GM06990 (cell line): Measurements from ENCODE around the gene TMX3.

Experiments
- DNase-seq: peaks from one replicate; pipeline ENCODE4 v3.0.0-alpha.2; 2011; ENCODE audit not compliant: insufficient read length; ENCODE audit errors: extremely low read depth
- H3K27me3 ChIP-seq: replicated peaks from 2 replicates; pipeline ENCODE4 v1.6.0; 2011; ENCODE audit warnings: low read length; ENCODE audit not compliant: control insufficient read depth, insufficient read depth
- H3K36me3 ChIP-seq: 2 replicates; pipeline ENCODE4 v1.5.1; 2011; ENCODE audit warnings: low read length; ENCODE audit not compliant: control insufficient read depth, insufficient read depth
- H3K4me3 ChIP-seq: replicated peaks from 2 replicates; pipeline ENCODE4 v1.5.1; 2011; ENCODE audit warnings: low read depth, mild to moderate bottlenecking, control low read depth, low read length
- CTCF ChIP-seq: IDR thresholded peaks from 2 replicates; pipeline ENCODE4 v1.5.1; 2011; ENCODE audit warnings: low read length, control low read depth, mild to moderate bottlenecking, inconsistent platforms; ENCODE audit not compliant: insufficient read depth, poor library complexity, severe bottlenecking

TMX3 gene, protein sequence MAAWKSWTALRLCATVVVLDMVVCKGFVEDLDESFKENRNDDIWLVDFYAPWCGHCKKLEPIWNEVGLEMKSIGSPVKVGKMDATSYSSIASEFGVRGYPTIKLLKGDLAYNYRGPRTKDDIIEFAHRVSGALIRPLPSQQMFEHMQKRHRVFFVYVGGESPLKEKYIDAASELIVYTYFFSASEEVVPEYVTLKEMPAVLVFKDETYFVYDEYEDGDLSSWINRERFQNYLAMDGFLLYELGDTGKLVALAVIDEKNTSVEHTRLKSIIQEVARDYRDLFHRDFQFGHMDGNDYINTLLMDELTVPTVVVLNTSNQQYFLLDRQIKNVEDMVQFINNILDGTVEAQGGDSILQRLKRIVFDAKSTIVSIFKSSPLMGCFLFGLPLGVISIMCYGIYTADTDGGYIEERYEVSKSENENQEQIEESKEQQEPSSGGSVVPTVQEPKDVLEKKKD

GRCh38 chr18:68714712-68715496 is at the start of gene TMX3:
TSS of gene TMX3 (minus strand) at chr18:68715108. CDS start at chr18:68714981, 127 bp downstream.
- TF ChIP-seq CTCF: no peak
- H3K36me3 ChIP-seq: peaks cover 1% of the 10 kb centered on the region; the same call in 1 of the 2 replicates
- no peaks in the 10 kb centered on the region for H3K27me3 ChIP-seq
- peak; percentile 95 for DNase-seq
- peak within 1 kb of the TSS; percentile 83 for H3K4me3 ChIP-seq

DNA sequence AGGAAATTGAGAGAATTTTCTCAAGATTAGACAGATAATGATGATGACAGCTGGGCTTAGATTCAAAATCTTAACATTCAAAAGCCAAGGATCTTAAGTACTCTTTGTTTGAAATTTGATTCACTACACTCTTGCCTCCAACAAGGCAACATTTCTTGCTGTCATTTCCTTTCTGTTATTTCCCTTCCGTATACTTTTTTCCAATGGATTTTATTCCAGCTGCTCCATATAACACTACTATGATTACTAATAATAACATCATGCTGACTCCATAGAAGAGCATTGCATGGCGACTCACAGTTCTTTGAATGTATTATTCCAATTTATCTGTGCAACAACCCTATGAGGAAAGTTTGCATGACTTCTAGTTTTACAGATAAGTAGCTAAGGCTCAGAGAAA is 49.1 kb upstream of the TMX3 start:
- Histone ChIP-seq H3K4me3 (no peak overlapping the region), H3K27me3 (no peaks in the 10 kb centered on the region), H3K36me3 (no peaks in the 10 kb centered on the region)
- DNase-seq: no peak
- no peak for TF ChIP-seq CTCF

DNA sequence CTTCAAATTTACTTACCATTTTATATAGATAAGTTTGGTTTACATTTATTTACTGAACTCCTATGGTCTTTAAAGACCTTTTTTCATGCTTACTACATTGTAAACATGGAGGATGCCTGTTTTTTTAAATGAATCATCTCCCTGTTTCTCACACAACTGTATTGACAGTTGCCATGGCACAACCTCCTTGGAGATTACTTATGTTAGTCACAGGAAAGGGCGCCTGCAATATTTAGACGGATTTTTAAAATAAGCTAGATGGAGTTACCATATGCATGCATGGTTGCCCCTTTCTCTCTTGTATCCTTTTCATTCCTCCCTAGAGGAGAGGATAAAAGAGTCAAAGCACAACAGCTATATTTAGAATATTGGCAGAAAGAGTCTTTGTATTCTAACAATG is 48.2 kb upstream of the TMX3 start:
- no peak overlapping the region for H3K4me3 ChIP-seq
- no peaks in the 10 kb centered on the region for H3K36me3 ChIP-seq
- no peak for DNase-seq
- TF ChIP-seq CTCF: no peak
- no peaks in the 10 kb centered on the region for H3K27me3 ChIP-seq

DNA sequence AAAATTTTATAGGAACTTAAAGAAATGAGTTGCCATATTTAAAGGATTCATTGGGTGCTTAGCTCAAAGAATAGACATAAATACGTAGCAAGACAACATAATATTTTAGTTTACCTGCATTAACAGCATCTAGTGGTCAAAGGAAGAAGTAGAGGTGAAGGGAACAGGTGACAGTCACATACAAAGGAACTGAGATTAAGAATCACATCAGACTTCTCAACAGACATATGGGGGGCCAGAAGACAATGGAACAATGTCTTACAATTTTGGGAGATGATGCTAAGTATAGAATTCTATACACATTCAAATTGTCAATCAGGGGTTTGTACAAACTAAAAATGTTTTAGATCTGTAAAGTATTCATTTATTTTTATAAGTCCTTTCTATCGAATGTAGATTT is 44.4 kb upstream of the TMX3 start:
- Histone ChIP-seq H3K4me3 (no peak overlapping the region), H3K36me3 (no peaks in the 10 kb centered on the region), H3K27me3 (no peaks in the 10 kb centered on the region)
- DNase-seq: no peak
- no peak for TF ChIP-seq CTCF

- TF ChIP-seq CTCF: no peak
- H3K27me3 ChIP-seq: no peaks in the 10 kb centered on the region
- DNase-seq: no peak
- no peaks in the 10 kb centered on the region for H3K36me3 ChIP-seq
- H3K4me3 ChIP-seq: no peak overlapping the region
These were observed 42.2 kb upstream of the TMX3 start for GRCh38 chr18:68757126-68757525.
